ENCODE data around the gene CPVL.

DNA sequence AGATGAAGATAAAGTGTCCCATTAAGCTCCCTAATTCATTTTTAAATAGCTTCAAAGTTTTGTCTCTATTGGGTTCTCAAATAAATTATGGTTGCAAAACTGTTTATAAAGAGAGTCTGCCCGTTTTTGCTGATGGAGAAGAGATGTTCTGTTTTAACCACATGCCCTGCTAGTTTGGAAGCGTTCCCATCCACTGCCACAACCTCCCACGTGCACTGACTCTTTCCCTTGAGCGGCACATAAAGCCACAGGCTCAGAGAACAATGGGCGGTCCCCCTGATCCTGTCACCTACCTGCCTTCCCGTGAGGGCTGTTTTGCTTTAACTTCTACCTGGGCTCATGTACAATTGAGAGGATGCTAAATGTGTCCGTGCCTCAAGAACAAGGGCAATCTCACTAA is 65.5 kb downstream of the CPVL start:
- TF ChIP-seq, protein P1, sequence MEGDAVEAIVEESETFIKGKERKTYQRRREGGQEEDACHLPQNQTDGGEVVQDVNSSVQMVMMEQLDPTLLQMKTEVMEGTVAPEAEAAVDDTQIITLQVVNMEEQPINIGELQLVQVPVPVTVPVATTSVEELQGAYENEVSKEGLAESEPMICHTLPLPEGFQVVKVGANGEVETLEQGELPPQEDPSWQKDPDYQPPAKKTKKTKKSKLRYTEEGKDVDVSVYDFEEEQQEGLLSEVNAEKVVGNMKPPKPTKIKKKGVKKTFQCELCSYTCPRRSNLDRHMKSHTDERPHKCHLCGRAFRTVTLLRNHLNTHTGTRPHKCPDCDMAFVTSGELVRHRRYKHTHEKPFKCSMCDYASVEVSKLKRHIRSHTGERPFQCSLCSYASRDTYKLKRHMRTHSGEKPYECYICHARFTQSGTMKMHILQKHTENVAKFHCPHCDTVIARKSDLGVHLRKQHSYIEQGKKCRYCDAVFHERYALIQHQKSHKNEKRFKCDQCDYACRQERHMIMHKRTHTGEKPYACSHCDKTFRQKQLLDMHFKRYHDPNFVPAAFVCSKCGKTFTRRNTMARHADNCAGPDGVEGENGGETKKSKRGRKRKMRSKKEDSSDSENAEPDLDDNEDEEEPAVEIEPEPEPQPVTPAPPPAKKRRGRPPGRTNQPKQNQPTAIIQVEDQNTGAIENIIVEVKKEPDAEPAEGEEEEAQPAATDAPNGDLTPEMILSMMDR (conservative IDR thresholded peaks at IDR 0.05 in 1 of 2, IDR thresholded peaks at IDR 0.05 in 1 of 2; ENCODE audit: low read depth in 1 of 2, low read length in 2 of 2) = no peak
- TF ChIP-seq EZH2 (IDR thresholded peaks at IDR 0.05; ENCODE audit: low read length, missing control alignments) = no peak

All from fibroblast of lung (primary cell).